Activated CD4-positive, alpha-beta memory T cell treated with anti-CD3 and anti-CD28 coated beads, Interleukin-2, amount 10 ng/mL, durations not matched to agents 7 days and 5 days (primary cell): ENCODE data around the gene RABGEF1. TPM values are rescaled to one million over a fixed set of nuclear protein-coding genes. Genes with fewer than 3 reads are reported as not detected.
"Not testable (repeated sequence)": the region's sequence is repeated elsewhere in the genome, so short reads cannot be mapped to it uniquely, and the experiment has no call there.

Experiments used
- CTCF ChIA-PET: fragments of 350-600 bp; sonication (Branson Sonifier 250); formaldehyde crosslinking; loops from one replicate; lab custom pipeline; 2021; ENCODE audit warnings: antibody characterized with exemption, inconsistent platforms; lab: Charles Lee
- POLR2A ChIA-PET: fragments of 350-600 bp; sonication (Branson Sonifier 250); formaldehyde crosslinking; loops from one replicate; lab custom pipeline; 2021; ENCODE audit warnings: antibody characterized with exemption; lab: Charles Lee
- DNase-seq: peaks from one replicate; pipeline ENCODE4 v3.0.0-alpha.2; 2020
- H3K27ac Mint-ChIP-seq: one replicate; pipeline ENCODE4 v1.8.0; 2021; ENCODE audit warnings: mild to moderate bottlenecking, mixed read lengths
- H3K27me3 Mint-ChIP-seq: one replicate; pipeline ENCODE4 v1.8.0; 2021; ENCODE audit warnings: mixed read lengths
- H3K36me3 Mint-ChIP-seq: one replicate; pipeline ENCODE4 v1.8.0; 2021; ENCODE audit warnings: low read depth, mixed read lengths
- H3K4me1 Mint-ChIP-seq: one replicate; pipeline ENCODE4 v1.8.0; 2021; ENCODE audit warnings: mixed read lengths
- H3K4me3 Mint-ChIP-seq: one replicate; pipeline ENCODE4 v1.8.0; 2021; ENCODE audit warnings: mild to moderate bottlenecking, mixed read lengths
- H3K9me3 Mint-ChIP-seq: one replicate; pipeline ENCODE4 v1.8.0; 2021; ENCODE audit warnings: mixed read lengths
- total RNA-seq, 2 experiments: library from RNA; stranded (reverse); gene quantifications; one replicate each; pipeline ENCODE4 v1.2.3, GENCODE V29; 2021

Gene RABGEF1
- total RNA-seq, 2 experiments from 2014 or later, result 22.1 to 24.2 TPM

DNA sequence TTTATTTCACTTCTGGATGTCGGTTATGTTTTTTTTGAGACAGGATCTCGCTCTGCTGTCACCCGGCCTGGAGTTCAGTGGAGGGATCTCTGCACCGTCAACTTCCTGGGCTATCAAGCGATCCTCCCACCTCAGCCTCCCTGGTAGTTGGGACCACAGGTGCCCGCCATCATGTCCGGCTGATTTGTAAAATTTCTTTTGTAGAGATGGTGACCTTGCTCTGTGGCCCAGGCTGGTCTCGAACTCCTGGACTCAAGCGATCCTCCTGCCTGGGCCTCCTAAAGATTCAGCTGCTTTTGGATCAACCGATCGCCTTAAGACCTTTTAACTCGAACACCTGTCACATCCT lies 606 bp upstream of the RABGEF1 start:
- Mint-ChIP-seq H3K9me3 (peaks cover 14% of the 10 kb centered on the region), H3K4me3 (peak overlapping the region; percentile 93), H3K27ac (peak overlapping the region; percentile 96), H3K36me3 (peaks cover 33% of the 10 kb centered on the region), H3K4me1 (peaks cover 38% of the 10 kb centered on the region), H3K27me3 (no peaks in the 10 kb centered on the region)
- POLR2A ChIA-PET, result interaction anchor here (1.0 to 4.4 kb wide), 14 partner anchors 8 to 626 kb away, joined by 3 to 25 read pairs (median 6); partner anchors contain the start of genes CRCP, KCTD7 and SBDS
- DNase-seq, result no peak
- CTCF ChIA-PET, result interaction anchor here (0.6 to 1.0 kb wide), 3 partner anchors 13 to 326 kb away, joined by 3 to 7 read pairs (median 6); no protein-coding TSS in a partner anchor

DNA sequence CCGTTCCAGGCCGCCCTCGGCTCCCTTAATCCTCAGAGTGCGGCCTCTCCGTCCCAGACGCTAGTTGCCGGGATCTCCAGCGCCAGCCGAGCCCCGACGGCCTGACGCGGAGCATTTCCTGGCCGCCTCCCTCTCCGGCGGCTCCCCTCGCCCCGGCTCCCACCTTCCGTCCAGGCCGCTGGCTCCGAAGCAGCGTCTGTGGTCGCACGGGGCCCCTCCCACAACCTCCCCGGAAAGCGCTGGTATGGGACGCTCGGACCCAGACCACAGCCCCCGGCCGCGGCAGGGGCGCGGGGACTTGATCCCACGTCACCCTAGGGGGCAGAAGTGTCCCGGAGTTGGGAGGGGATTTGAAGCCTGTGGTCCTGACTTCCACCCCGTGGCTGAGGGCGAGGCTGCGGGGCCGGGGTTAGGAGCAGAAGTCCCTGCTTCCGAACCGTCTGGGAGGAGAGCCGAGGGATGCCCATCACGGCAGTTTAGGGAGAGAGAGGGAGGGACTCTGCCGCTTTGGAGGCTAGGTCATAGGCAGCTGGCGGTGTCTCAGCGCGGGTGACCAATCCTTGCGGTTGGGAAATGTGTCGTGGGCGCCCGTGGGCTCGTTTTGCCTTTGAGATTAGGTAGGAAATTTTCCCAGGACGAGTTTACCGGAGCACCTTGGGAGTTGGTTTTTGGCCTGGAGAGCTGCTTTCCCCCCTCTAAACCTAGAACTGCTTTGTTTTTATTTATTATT lies 612 bp downstream of the RABGEF1 start:
- Mint-ChIP-seq H3K4me1 (peaks cover 36% of the 10 kb centered on the region), H3K36me3 (peaks cover 21% of the 10 kb centered on the region), H3K27ac (peak overlapping the region; percentile 74), H3K4me3 (peak overlapping the region; percentile 93)
- DNase-seq, result peak; percentile 60
- H3K27me3 Mint-ChIP-seq, CTCF ChIA-PET, H3K9me3 Mint-ChIP-seq: not testable (repeated sequence)
- POLR2A ChIA-PET, result interaction anchor here (1.1 to 4.4 kb wide), 11 partner anchors 9 to 627 kb away, joined by 3 to 25 read pairs (median 8); partner anchors contain the start of genes CRCP, KCTD7, SBDS and TMEM248

DNA sequence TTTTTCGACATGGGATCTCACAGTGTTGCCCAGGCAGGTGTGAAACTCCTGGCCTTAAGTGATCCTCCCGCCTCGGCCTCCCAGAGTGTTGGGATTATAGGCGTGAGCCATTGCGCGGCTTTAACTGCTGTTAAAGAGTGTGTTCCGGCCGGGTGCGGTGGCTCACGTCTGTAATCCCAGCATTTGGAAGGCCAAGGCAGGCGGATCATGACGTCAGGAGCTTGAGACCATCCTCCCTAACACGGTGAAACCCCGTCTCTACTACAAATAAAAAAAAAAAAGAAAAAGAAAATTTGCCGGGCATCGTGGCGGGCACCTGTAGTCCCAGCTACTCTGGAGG lies 1.1 kb downstream of the RABGEF1 start:
- ChIA-PET POLR2A (interaction anchor here (1.1 to 4.4 kb wide), 3 partner anchors 13 to 179 kb away, joined by 3 to 25 read pairs (median 4); partner anchors contain the start of gene TMEM248), CTCF (no interaction called here)
- no peaks in the 10 kb centered on the region for H3K9me3 Mint-ChIP-seq
- H3K4me1 Mint-ChIP-seq, result peaks cover 33% of the 10 kb centered on the region
- no peaks in the 10 kb centered on the region for H3K27me3 Mint-ChIP-seq
- no peak overlapping the region for H3K27ac Mint-ChIP-seq
- DNase-seq, result no peak
- H3K4me3 Mint-ChIP-seq, result peak overlapping the region; percentile 93
- peaks cover 18% of the 10 kb centered on the region for H3K36me3 Mint-ChIP-seq

DNA sequence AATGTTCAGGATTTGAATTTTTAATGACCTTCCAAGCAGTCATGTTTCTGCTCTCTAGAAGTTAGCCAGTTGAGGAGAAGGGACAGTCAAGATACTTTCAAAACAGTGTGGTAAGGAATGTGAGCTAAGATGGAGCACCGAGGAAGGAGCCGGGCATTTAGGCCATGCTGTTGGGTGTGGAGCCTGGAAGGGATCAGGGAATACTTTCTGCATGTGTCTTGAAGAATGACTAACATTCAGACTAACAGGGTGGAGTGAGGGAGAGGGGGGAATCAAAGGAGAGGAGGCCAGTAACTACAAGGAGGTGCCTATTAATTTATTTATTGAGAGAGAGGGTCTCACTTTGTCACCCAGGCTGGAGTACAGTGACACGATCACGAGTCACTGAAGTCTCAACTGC lies 1.8 kb downstream of the RABGEF1 start:
- H3K4me3 Mint-ChIP-seq, result peak overlapping the region; percentile 10
- POLR2A ChIA-PET, result interaction anchor here (0.7 to 4.4 kb wide), 3 partner anchors 61 to 179 kb away, joined by 3 to 25 read pairs (median 3); partner anchors contain the start of gene TMEM248
- CTCF ChIA-PET, H3K9me3 Mint-ChIP-seq, DNase-seq, H3K27ac Mint-ChIP-seq, H3K27me3 Mint-ChIP-seq: not testable (repeated sequence)
- peaks cover 31% of the 10 kb centered on the region for H3K4me1 Mint-ChIP-seq
- peaks cover 12% of the 10 kb centered on the region for H3K36me3 Mint-ChIP-seq

DNA sequence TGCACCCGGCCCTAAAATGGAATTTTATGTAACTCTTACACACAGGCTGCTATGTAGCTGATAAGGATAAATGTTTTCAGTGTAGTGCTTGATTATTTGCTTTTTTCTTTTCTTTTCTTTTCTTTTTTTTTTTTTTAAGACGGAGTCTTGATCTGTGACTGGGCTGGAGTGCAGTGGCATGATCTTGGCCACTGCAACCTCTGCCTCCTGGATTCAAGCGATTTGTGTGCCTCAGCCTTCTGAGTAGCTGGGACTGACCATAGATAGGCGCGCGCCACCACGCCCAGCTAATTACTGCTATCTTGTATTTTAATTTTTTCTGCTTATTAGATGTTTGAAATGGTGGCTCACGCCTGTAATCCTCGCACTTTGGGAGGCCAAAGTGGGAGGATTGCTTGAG lies 3.4 kb downstream of the RABGEF1 start:
- Mint-ChIP-seq H3K27ac (no peak overlapping the region), H3K4me1 (peaks cover 29% of the 10 kb centered on the region), H3K27me3 (no peaks in the 10 kb centered on the region), H3K9me3 (no peaks in the 10 kb centered on the region), H3K4me3 (no peak overlapping the region), H3K36me3 (peaks cover 9% of the 10 kb centered on the region)
- POLR2A ChIA-PET, result no interaction called here
- CTCF ChIA-PET, result interaction anchor here (0.5 kb wide), 1 partner anchor 395 kb away, joined by 3 read pairs; no protein-coding TSS in a partner anchor
- DNase-seq, result no peak

DNA sequence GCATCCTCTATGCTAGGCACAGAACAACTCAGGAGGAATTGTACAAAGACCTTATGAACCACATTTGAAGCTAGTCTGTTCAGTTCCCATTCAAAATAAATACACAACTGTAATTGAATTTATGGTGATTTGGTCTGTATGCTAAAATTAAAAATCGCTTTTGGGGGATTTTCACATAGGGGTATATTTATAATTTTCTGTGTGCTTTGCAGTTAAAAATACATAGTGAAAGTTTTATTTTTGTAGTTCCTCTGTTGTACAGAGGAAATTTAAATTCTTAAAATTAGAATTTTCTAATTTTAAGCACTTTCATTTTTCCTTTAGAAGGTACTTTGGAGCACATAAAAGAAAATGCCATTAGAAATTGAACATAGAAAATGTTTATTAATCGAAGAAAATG lies 6.9 kb downstream of the RABGEF1 start:
- DNase-seq, result no peak
- Mint-ChIP-seq H3K27ac (no peak overlapping the region), H3K27me3 (no peaks in the 10 kb centered on the region), H3K36me3 (peaks cover 2% of the 10 kb centered on the region), H3K4me3 (no peak overlapping the region), H3K4me1 (peaks cover 19% of the 10 kb centered on the region), H3K9me3 (no peaks in the 10 kb centered on the region)
- ChIA-PET POLR2A (no interaction called here), CTCF (no interaction called here)

DNA sequence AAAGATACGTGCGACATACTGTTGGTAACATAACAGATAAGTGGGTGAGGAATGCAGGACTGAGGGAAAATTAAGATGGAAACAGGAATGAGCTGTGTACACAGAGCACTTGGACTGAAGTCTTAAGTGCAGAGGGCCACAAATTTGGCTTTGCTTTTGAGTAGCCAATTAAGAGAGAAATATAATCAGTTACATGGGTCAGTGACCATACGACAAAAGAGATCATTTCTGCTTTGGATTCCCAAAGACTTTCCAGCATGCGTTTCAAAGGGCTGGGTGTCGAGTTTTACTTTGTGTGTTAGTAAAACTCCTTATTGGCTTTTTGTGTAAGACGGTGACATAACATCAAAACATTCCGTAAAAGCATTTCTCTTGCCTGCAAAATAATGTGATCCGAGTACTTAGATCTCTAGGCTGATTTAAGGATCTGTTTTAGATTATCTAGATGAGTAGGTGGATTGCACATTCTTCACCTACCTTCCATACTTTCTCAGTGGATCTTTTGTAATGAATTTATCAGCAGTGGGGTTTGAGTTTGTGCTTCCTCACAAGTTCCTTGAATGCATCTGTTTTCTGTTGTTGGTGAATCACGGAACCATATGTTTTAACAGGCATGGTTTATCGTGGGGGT lies 7.5 kb downstream of the RABGEF1 start:
- H3K27me3 Mint-ChIP-seq, result no peaks in the 10 kb centered on the region
- H3K4me3 Mint-ChIP-seq, result no peak overlapping the region
- no peak overlapping the region for H3K27ac Mint-ChIP-seq
- peaks cover 2% of the 10 kb centered on the region for H3K36me3 Mint-ChIP-seq
- POLR2A ChIA-PET, result no interaction called here
- no peaks in the 10 kb centered on the region for H3K9me3 Mint-ChIP-seq
- CTCF ChIA-PET, result no interaction called here
- peaks cover 15% of the 10 kb centered on the region for H3K4me1 Mint-ChIP-seq
- no peak for DNase-seq

DNA sequence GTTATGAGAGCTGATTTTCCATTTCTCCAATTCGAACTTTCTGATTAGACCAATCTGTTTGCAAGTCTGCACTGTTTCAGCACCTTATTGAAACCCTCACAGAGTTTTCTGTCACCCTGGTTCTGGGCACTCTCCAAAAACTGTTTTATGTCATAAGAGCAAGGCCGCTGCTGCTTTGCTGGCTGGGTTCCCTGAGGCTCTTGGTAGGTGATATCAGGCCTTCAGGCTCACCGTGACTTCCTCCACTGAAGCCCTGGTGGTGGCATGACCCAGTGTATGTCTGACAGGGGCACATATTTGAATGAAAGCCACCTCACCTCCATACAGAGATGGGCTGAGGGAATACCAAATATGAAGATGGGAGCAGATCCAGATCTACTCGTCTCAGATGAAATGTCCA lies 8.3 kb downstream of the RABGEF1 start:
- no peak for DNase-seq
- no peaks in the 10 kb centered on the region for H3K9me3 Mint-ChIP-seq
- no peak overlapping the region for H3K27ac Mint-ChIP-seq
- ChIA-PET CTCF (no interaction called here), POLR2A (no interaction called here)
- peaks cover 15% of the 10 kb centered on the region for H3K4me1 Mint-ChIP-seq
- no peaks in the 10 kb centered on the region for H3K27me3 Mint-ChIP-seq
- no peak overlapping the region for H3K4me3 Mint-ChIP-seq
- peaks cover 2% of the 10 kb centered on the region for H3K36me3 Mint-ChIP-seq

DNA sequence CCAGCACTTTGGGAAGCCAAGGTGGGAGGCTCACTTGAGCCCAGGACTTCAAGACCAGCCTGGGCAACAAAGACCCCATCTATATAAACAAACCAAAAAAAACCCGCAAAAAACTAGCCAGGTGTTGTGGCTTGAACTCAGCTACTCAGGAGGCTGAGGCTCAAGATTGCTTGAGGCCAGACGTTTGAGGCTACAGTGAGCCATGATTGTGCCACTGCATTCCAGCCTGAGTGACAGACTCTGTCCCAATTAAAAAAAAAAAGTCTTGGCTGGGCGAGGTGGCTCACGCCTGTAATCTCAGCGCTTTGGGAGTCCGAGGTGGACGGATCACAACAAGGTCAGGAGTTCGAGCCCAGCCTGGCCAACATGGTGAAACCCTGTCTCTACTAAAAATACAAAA lies 11.4 kb downstream of the RABGEF1 start:
- no peak for DNase-seq
- H3K4me3 Mint-ChIP-seq, result no peak overlapping the region
- no peak overlapping the region for H3K27ac Mint-ChIP-seq
- peaks cover 22% of the 10 kb centered on the region for H3K4me1 Mint-ChIP-seq
- ChIA-PET CTCF (no interaction called here), POLR2A (no interaction called here)
- no peaks in the 10 kb centered on the region for H3K27me3 Mint-ChIP-seq
- no peaks in the 10 kb centered on the region for H3K9me3 Mint-ChIP-seq
- peaks cover 2% of the 10 kb centered on the region for H3K36me3 Mint-ChIP-seq

DNA sequence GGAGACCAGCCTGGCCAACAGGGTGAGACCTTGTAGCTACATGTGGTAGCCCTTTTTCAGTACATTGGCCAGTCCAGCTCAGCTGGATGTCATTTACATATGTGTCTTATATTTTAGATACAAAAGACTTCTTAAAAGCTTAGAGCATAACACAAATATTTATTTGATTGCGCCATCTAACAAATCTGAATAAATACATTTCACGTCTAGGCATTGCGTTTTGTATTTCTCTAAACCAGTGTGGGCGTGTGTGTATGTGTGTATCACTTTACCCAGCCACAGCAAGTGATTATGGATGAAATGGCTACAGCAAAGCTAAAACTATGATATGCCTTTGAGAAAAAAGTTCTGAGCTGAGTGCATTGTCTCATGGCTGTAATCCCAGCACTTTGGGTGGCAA lies 14.0 kb downstream of the RABGEF1 start:
- peaks cover 36% of the 10 kb centered on the region for H3K4me1 Mint-ChIP-seq
- POLR2A ChIA-PET, result interaction anchor here (0.6 kb wide), 1 partner anchor 14 kb away, joined by 4 read pairs; the partner anchor contains the start of gene RABGEF1
- no peaks in the 10 kb centered on the region for H3K27me3 Mint-ChIP-seq
- peaks cover 4% of the 10 kb centered on the region for H3K36me3 Mint-ChIP-seq
- no peaks in the 10 kb centered on the region for H3K9me3 Mint-ChIP-seq
- no peak overlapping the region for H3K27ac Mint-ChIP-seq
- H3K4me3 Mint-ChIP-seq, result no peak overlapping the region
- DNase-seq, result no peak
- CTCF ChIA-PET, result no interaction called here

DNA sequence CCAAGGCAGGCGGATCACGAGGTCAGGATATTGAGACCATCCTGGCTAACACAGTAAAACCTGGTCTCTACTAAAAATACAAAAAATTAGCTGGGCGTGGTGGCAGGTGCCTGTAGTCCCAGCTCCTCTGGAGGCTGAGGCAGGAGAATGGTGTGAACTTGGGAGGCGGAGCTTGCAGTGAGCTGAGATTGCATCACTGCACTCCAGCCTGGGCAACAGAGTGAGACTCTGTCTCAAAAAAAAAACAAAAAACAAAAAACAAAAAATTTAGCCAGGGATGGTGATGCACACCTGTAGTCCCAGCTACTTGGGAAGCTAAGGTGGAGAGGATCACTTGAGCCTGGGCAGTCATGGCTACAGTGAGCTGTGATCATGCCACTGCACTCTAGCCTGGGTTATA lies 14.5 kb downstream of the RABGEF1 start:
- H3K9me3 Mint-ChIP-seq, H3K4me3 Mint-ChIP-seq, CTCF ChIA-PET, H3K27ac Mint-ChIP-seq, H3K36me3 Mint-ChIP-seq, H3K27me3 Mint-ChIP-seq, DNase-seq: not testable (repeated sequence)
- POLR2A ChIA-PET, result interaction anchor here (0.6 kb wide), 2 partner anchors 14 to 547 kb away, joined by 3 to 4 read pairs; partner anchors contain the start of gene RABGEF1
- H3K4me1 Mint-ChIP-seq, result peaks cover 35% of the 10 kb centered on the region

DNA sequence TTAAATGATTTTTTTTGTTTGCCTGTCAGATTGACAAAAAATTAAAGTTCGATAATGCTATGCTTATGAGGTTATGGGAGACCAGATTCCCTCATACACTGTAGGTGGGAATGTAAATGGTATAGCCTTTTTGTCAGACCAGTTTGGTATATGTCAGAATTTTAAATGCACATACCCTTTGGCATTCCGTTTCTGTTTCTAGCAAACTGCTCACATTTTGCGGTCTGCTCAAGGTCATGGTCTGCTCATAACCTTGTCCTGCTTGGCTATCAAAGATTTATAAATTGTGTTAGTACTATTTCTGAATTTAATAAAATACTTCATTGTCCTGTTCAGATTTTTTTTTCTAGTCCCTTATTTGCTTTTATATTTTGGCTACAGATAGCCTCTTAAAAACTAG lies 15.7 kb downstream of the RABGEF1 start:
- POLR2A ChIA-PET, DNase-seq, CTCF ChIA-PET, H3K4me3 Mint-ChIP-seq, H3K9me3 Mint-ChIP-seq, H3K27ac Mint-ChIP-seq, H3K27me3 Mint-ChIP-seq, H3K36me3 Mint-ChIP-seq: not testable (repeated sequence)
- peaks cover 32% of the 10 kb centered on the region for H3K4me1 Mint-ChIP-seq

DNA sequence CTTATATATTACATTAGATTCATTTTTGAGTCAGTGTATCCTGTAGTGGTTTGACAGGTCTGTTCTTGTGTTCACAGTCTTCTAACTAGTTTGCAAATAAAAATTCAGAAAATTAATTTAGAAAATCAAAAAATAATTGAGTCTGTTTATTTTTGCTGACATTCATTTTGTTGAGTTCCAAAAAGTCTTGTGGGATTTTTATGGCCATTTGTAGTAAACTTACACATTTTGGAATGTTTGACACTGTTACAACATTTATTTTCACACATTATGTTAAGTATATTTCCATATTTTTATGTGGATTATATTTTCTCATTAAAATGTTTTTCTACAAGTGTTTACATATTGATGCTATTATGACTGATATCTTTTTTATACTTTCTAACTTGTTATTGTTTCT lies 16.4 kb downstream of the RABGEF1 start:
- peaks cover 4% of the 10 kb centered on the region for H3K36me3 Mint-ChIP-seq
- POLR2A ChIA-PET, result no interaction called here
- no peak for DNase-seq
- no peak overlapping the region for H3K4me3 Mint-ChIP-seq
- CTCF ChIA-PET, result no interaction called here
- peaks cover 28% of the 10 kb centered on the region for H3K4me1 Mint-ChIP-seq
- no peak overlapping the region for H3K27ac Mint-ChIP-seq
- H3K27me3 Mint-ChIP-seq, result no peaks in the 10 kb centered on the region
- no peaks in the 10 kb centered on the region for H3K9me3 Mint-ChIP-seq
